ENCODE measurements around the gene SND1. TPM values are rescaled to one million over a fixed set of nuclear protein-coding genes. Genes with fewer than 3 reads are reported as not detected.

Gene SND1
- total and polyA plus RNA-seq, 10 of the 15 experiments (the other 5 are each of a cell fraction or from before 2014, with no cell fraction given) = 52.4 to 270 (median 146) TPM

- TF ChIP-seq JUNB (IDR thresholded peaks at IDR 0.05) = no peak
- TF ChIP-seq, protein P1, sequence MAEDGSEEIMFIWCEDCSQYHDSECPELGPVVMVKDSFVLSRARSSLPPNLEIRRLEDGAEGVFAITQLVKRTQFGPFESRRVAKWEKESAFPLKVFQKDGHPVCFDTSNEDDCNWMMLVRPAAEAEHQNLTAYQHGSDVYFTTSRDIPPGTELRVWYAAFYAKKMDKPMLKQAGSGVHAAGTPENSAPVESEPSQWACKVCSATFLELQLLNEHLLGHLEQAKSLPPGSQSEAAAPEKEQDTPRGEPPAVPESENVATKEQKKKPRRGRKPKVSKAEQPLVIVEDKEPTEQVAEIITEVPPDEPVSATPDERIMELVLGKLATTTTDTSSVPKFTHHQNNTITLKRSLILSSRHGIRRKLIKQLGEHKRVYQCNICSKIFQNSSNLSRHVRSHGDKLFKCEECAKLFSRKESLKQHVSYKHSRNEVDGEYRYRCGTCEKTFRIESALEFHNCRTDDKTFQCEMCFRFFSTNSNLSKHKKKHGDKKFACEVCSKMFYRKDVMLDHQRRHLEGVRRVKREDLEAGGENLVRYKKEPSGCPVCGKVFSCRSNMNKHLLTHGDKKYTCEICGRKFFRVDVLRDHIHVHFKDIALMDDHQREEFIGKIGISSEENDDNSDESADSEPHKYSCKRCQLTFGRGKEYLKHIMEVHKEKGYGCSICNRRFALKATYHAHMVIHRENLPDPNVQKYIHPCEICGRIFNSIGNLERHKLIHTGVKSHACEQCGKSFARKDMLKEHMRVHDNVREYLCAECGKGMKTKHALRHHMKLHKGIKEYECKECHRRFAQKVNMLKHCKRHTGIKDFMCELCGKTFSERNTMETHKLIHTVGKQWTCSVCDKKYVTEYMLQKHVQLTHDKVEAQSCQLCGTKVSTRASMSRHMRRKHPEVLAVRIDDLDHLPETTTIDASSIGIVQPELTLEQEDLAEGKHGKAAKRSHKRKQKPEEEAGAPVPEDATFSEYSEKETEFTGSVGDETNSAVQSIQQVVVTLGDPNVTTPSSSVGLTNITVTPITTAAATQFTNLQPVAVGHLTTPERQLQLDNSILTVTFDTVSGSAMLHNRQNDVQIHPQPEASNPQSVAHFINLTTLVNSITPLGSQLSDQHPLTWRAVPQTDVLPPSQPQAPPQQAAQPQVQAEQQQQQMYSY (CRISPR knock-in tag; IDR thresholded peaks at IDR 0.05) = no peak
- TF ChIP-seq BACH1 (IDR thresholded peaks at IDR 0.05; ENCODE audit: borderline replicate concordance) = no peak
- TF ChIP-seq CBX3 (IDR thresholded peaks at IDR 0.05; ENCODE audit: borderline replicate concordance, low read depth) = no peak
- no peak for TF ChIP-seq MXI1 (IDR thresholded peaks at IDR 0.05; ENCODE audit: low read depth, low read length)
- no peak for TF ChIP-seq NFIC (IDR thresholded peaks at IDR 0.05; ENCODE audit: low read depth, low read length)
- no peak for TF ChIP-seq SP1 (IDR thresholded peaks at IDR 0.05; ENCODE audit: low read depth, low read length)
- no peak for TF ChIP-seq PML (IDR thresholded peaks at IDR 0.05; ENCODE audit: low read length)
- TF ChIP-seq SIX5 (IDR thresholded peaks at IDR 0.05; ENCODE audit: low read depth, low read length, severe bottlenecking) = no peak
- no peak for TF ChIP-seq CHD1 (IDR thresholded peaks at IDR 0.05; ENCODE audit: low read depth, low read length)
- no peak for TF ChIP-seq CHD4 (IDR thresholded peaks at IDR 0.05)
- TF ChIP-seq E2F8 (IDR thresholded peaks at IDR 0.05; ENCODE audit: low read depth, partially characterized antibody) = no peak
- no peak for TF ChIP-seq MYB (IDR thresholded peaks at IDR 0.05; ENCODE audit: borderline replicate concordance, low read depth, low read length)
- no peak for TF ChIP-seq SIN3A (IDR thresholded peaks at IDR 0.05; ENCODE audit: low read depth, low read length)
- no peak for TF ChIP-seq BMI1 (IDR thresholded peaks at IDR 0.05; ENCODE audit: borderline replicate concordance)
- TF ChIP-seq IRF5 (IDR thresholded peaks at IDR 0.05; ENCODE audit: borderline replicate concordance) = no peak
- H3K36me3 ChIP-seq (ENCODE audit: control insufficient read depth in 2 of 2, insufficient read depth in 2 of 2, low read length in 1 of 2) = no peaks in the 10 kb centered on the region
- ChIA-PET CTCF (interaction anchor here (0.9 to 1.1 kb wide), 2 partner anchors 13 to 123 kb away, joined by 3 to 4 read pairs; no protein-coding TSS in a partner anchor), POLR2A (interaction anchor here (0.5 kb wide), 1 partner anchor 13 kb away, joined by 3 read pairs; no protein-coding TSS in a partner anchor), RAD21 (ENCODE audit: unreplicated experiment) (interaction anchor here (1.6 kb wide), 1 partner anchor 85 kb away, joined by 4 read pairs; no protein-coding TSS in a partner anchor), SMC1A (ENCODE audit: uncharacterized antibody, unreplicated experiment) (interaction anchor here (1.3 kb wide), 1 partner anchor 12 kb away, joined by 3 read pairs; no protein-coding TSS in a partner anchor)
- no peak overlapping the region for H3K9ac ChIP-seq (ENCODE audit: control insufficient read depth, insufficient read depth, low read length)
- H3K4me1 ChIP-seq (ENCODE audit: control insufficient read depth, insufficient read depth, low read length) = no peaks in the 10 kb centered on the region
- no peak overlapping the region for H3K27ac ChIP-seq (ENCODE audit: control insufficient read depth, insufficient read depth)
- no peaks in the 10 kb centered on the region for H3K9me3 ChIP-seq (replicated peaks; ENCODE audit: control insufficient read depth, insufficient read depth, low read length)
- no peak overlapping the region for H3K4me2 ChIP-seq (ENCODE audit: control insufficient read depth, insufficient read depth)
- no peak overlapping the region for H2AFZ ChIP-seq (ENCODE audit: control insufficient read depth, low read depth, low read length)
- no peak overlapping the region for H3K4me3 ChIP-seq
- no peak for FAIRE-seq
- peak; percentile 23 for ATAC-seq
- 69% methylated on average over 11 of the region's 12 CpGs for WGBS (ENCODE audit: insufficient coverage, insufficient replicate concordance, low lambda C conversion rate, missing lambda C conversion rate)
- in situ Hi-C loops (cut with MboI) (no loop called here), intact Hi-C loops (cut with micrococcal nuclease; ENCODE audit: unreplicated experiment) (no loop called here)
- no peaks in the 10 kb centered on the region for H3K79me2 ChIP-seq (ENCODE audit: control insufficient read depth, insufficient read depth, low read length)
- H4K20me1 ChIP-seq (ENCODE audit: control insufficient read depth, insufficient read depth) = no peaks in the 10 kb centered on the region
- no TSS peak for BruUV-seq (replicated peaks)
- DNase-seq (ENCODE audit: low read depth, low spot score) = no peak
- peaks cover 0 to 3% of the 10 kb centered on the region in 2 experiments; a peak in 1 of 4 replicates for H3K27me3 ChIP-seq (replicated peaks in 1 of 2; ENCODE audit: control insufficient read depth in 2 of 2, insufficient read depth in 2 of 2, low read length in 1 of 2)
Measured at GRCh38 chr7:128123291-128124037, 471.5 kb downstream of the SND1 start.

All from GM12878 (cell line).